Aortic smooth muscle cell (primary cell): ENCODE results near the gene NCOA7. TPM values are rescaled to one million over a fixed set of nuclear protein-coding genes. Genes with fewer than 3 reads are reported as not detected.

Source experiments
- total RNA-seq: library from RNA; depleted of rRNA; stranded (reverse); fragments of >200 nt; gene quantifications from 2 replicates; pipeline ENCODE4 v1.2.3, GENCODE V29; 2014

NCOA7 gene
- 114 and 118 TPM in 2 replicates for total RNA-seq

GRCh38 chr6:125790358-125791150 is at the start of gene NCOA7:
TSS of gene NCOA7 (plus strand) at chr6:125790960. CDS start at chr6:125815355, 24,395 bp downstream.

GRCh38 chr6:125749173-125749864 is 41.4 kb upstream of the NCOA7 start, which contains the start of gene HEY2:
TSS of gene HEY2 (plus strand) at chr6:125749632. CDS start at chr6:125749777, 145 bp downstream.

GRCh38 chr6:125956506-125957390 is 166.0 kb downstream of the NCOA7 start, which contains the start of gene HINT3:
TSS of gene HINT3 (plus strand) at chr6:125956770. CDS start at chr6:125956978, 208 bp downstream.

Other genes with a start within 250 kb of the NCOA7 start
- gene HEY2, start 41.3 kb upstream of the NCOA7 start, total RNA-seq, result 1.1 and 1.7 TPM in 2 replicates
- 26.7 and 29.3 TPM in 2 replicates for gene HINT3, start 165.8 kb downstream of the NCOA7 start, total RNA-seq
- 19.4 and 21.5 TPM in 2 replicates for gene TRMT11, start 195.6 kb downstream of the NCOA7 start, total RNA-seq